NCI-H82 (cell line): Measurements from ENCODE around the gene FAM228A.
A peak's percentile ranks its signal among the peaks of the same experiment; 100 is the strongest.
"Not testable (repeated sequence)": the region's sequence is repeated elsewhere in the genome, so short reads cannot be mapped to it uniquely, and the experiment has no call there.

ENCODE experiments used
- DNase-seq: peaks from one replicate; lab custom pipeline; 2025; lab: John Stamatoyannopoulos, UW

The FAM228A gene

DNA sequence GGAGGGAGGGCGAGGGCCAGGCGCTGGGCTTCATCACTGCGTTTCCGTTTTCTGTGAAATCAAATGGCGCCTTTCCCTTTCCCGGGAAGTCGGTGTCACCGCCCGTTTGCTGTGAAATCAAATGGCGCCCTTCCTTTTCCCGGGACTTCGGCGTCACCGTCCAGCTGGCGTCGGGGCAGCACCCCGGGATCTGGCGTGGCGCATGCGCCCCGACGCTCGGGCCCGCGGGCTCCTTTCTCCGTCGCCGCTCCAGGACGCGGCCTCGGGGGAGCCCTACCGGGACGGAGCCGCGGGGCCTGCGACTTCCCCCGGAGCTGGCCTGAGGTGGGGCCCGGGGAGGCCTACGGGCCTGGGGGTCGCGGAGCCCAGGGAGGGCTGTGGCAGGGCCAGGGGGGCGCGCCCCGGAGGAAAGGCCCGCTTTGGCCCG, at the start of gene FAM228A:
FAM228A (plus strand) TSS at position 203 of the 427 bp plus-strand sequence. CDS start 428 bp downstream, outside the sequence.
- DNase-seq: no peak

DNA sequence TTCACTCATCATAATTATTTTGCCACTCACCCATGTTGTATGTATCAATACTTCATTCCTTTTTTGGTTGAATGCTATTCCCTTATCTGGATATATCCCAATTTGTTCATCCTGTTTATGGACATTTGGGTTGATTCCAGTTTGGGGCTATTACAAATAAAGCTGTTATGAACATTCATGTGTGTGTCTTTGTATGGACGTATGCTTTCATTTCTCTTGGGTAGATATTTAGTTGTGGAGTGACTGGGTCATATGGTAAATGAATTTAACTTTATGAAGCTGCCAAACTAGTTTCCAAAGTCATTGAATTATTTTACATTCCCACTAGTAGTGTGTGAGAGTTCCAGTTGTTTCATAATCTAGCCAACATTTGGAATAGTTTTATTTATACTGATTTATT, 48.9 kb upstream of the FAM228A start:
- DNase-seq: no peak

DNA sequence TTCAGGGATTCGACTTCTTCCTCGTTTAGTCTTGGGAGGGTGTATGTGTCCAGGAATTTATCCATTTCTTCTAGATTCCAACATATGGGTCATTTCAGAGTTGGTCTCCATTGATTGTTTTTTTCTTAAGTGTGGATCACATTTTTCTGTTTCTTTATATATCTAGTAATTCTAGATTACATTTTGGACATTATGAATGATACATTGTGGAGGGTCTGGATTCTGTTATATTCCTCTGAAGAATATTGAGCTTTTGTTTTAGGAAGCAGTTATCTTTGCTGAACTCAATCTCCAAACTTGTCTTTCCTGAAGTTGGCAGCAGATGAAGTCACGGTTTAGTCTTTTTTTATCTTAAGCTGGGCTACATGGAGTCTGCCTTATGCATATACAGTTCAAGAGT, 42.3 kb upstream of the FAM228A start:
- DNase-seq: no peak

DNA sequence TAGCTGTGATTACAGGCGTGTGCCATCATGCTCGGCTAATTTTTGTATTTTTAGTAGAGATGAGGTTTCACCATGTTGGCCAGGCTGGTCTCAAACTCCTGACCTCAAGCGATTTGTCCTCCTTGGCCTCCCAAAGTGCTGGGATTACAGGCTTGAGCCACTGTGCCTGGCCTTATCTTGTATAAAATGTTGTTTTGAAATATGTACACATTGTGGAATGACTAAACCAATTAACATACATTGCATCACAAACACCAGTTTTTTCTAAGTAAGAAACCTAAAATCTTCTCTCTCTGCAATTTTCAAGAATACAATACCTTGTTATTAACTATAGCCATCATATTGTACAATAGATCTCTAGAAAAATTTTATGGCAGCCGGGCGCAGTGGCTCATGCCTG, 34.5 kb upstream of the FAM228A start:
- not testable (repeated sequence) for DNase-seq

DNA sequence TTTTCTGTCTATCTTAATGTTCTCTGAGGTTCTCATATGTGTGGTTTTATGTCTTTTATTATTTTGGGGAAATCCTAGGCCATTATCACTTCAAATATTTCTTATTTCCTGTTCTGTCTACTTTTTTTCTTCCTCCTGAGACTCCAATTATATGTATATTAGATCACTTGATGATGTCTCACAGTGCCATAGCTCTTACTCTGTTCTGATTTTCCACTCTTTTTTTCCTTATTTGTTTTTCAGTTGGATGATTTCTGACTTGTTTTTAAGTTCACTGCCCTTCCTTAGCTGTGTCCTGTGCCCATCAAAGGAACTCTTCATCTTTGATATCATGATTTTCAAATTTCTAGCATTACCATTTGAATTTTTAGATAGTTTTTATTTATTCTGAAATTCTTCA, 27.5 kb upstream of the FAM228A start:
- no peak for DNase-seq

DNA sequence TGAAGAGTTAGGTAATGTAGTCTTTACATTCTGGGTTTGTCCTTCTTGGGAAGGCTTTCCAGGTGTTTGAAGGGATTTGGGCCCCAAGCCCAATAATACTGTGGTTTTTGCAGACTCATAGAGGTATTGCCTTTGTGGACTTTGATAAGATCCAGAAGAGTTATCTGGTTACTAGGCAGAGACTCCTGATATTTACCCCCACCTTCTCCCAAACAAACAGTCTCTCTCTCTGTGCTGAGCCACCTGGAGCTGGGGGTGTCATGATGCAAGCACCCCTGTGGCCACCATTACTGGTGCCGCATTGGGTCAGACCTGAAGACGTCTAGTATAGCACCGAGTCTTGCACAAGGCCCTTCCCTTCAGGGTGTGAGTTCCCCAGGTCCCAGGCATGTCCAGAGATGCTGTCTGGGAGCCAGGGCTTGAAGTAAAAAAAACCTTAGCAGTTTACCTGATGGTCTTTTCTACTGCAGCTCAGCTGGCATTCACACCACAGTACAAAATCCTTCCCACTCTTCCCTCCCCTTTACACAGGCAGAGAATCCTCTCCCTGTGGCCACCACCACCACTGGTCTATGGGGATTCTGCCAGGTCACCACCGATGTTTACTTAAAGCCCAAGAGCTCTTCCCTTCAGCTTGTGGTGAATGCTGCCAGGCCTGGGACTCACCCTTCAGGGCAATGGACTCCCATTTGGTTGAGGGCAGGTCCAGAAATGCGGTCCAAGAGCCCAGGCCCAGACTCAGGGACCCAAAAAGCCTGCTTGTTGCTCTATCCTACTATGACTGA, 22.2 kb upstream of the FAM228A start:
- DNase-seq: no peak

DNA sequence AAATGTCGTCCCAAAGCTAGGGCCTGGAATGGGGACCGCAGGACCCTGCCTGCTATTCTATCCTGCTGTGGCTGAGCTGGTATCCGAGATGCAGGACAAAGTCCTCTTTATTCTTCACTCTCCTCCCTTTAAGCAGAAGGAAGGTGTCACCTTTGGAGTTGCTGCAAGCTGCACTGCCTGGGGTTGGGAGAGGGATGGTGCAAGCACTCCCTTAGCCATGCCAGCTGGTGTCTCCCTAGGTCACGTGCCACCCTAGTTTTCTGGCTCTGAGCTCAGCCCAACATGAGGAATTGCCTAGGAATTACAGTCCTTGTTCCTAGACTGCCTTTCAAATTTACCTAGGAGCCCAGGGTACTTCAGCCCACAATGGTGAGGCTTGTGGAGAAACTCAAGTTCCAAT, 21.4 kb upstream of the FAM228A start:
- peak; percentile 14 for DNase-seq

DNA sequence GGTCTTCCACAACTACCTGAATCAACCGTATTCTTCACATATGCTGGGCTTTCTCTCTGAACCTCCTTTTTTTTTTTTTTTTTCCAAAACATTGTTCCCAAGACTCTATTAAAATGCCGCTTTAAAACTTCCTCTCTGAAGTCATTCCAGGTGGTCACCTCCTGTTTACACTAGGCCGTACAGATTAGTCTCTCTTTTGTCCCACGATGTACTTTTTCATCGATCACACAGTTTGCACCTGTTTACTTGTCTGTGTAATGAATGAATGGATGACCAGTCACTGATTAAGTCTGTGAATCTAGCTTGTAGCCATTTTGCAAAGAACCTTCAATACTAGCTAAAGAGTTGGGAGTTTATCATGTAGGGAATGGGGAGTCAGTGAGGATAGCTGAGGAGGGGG, 16.7 kb upstream of the FAM228A start:
- DNase-seq: no peak

DNA sequence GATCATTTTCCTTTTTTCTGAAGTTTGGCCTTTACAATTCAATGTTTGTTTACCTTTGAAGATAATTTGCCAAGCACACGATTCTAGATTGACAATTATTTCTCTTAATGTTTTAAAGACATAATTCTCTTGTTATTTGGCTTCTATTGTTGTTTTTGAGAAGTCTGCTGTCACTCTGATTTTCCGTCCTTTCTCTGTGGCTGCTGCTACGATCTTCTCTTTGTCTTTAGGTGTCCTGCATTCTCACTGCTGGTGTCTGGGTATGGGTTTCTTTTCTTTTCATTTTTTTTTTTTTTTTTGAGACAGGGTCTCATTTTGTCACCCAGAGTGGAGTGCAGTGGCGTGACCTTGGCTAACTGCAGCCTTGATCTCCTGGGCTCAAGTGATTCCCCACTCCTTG, 15.1 kb upstream of the FAM228A start:
- DNase-seq: no peak

DNA sequence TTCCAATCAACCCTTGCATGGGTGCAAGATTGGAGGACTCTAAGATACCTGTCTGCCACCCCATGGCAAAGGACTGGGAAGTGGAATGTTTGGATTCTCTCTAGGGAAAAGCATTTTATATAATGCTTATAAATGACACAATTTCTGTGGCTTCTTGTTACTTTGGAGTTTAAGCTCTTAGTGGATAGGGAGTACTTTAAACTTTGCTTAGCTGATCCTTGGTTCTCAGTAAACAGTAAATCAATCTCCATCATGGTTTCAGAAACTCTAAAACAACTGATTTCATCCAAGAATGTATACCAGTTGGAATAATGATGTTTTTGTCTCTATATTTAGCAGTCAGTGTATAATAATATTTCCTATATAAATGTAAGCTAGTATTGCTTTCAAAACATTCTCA, 14.1 kb upstream of the FAM228A start:
- DNase-seq: no peak

DNA sequence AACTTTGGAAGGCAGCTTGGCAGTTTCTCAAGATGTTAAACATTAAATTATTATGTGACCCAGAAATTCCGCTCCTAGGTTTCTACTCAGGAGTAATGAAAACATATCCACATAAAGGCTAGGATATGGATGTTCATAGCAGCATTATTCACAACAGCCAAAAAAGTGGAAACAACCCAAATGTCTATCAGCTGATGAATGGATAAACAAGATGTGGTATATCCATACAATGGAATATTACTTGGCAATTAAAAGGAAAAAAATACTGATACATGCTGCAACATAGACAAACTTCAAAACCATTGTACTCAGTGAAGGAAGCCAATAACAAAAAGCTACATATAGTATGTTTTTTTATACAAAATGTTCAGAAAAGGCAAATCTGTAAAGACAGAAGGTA, 12.4 kb upstream of the FAM228A start:
- DNase-seq: no peak

DNA sequence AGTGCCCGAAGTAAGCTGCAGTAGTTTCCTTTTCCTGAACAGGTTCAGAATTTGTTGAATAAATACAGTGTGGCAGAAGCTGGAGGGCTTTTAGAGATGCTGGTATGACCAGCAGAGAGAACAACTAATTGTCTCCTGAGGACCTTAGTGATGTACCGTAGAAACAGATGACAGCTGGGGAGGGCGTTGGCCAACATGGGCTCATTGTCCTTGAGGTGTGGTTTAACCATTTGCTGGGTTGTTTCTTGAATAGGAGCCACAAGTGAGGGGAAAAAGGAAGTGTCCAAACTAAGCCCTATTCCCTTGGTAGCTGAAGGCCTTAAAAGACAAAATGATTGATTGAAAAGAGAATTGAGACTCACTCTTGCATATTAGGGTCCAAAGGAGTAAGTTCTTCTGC, 11.7 kb upstream of the FAM228A start:
- no peak for DNase-seq

DNA sequence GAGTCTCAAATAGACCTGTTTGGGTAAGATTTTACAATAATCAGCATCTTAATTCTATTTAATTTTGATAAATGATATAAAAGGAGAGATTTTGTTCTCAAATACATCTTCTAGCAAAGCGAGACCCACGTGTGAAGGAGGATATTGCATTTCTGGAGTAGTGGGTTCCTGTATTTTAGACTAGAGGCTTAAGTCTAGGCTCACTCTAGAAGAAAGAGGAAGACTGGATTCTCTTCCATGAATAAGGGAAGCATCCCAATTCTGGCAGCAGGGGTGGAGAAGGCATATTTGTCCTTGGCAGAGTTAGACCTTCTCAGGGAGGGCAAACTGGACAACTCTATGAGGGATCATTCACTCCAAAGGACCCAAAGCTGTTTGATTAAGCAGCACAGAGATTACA, 11.3 kb upstream of the FAM228A start:
- DNase-seq: no peak

DNA sequence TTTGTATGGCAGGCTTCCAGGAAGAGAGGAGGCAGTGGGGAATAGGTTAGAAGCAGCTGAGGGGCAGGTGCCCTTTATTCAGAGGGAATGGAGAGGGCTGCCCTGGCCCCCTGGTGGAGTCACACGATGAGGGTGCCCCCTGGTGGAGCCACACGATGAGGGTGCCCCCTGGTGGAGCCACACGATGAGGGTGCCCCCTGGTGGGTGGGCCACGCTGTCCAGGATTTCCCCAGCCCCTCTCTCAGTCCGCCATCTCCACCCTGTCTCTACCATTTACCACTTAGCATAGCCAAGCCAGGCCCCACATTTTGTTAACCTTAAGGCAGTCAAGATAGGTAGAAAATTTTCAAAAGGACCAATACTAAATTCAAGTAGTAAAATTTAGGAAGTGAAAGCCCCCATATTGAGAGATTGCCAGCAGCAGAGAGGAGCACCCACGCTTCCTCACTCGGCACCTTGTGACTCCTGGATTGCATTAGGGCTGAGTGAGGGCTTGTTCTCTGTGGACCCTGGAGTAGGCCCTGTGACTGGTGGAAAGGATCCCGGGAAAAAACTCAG, 10.4 kb upstream of the FAM228A start:
- DNase-seq: peak; percentile 68

DNA sequence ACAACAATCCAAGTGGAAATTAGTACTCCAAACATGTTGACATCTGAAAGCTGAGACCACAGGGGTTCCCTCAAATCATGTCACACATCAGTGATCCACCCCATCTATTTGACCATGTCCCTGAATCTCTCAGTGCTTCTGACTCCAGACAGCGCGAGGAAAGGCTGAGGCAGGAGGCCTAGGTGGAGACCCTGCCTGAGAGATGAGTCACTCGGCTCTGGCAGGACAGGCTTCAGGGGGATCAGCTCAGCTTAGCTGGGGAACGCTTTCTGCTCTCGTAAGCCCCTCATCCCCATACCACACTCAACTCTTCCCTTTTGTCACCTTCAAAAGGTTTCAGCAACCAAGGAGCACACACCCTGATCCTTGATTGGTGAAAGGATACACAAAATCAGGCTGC, 5.8 kb upstream of the FAM228A start:
- peak; percentile 15 for DNase-seq

DNA sequence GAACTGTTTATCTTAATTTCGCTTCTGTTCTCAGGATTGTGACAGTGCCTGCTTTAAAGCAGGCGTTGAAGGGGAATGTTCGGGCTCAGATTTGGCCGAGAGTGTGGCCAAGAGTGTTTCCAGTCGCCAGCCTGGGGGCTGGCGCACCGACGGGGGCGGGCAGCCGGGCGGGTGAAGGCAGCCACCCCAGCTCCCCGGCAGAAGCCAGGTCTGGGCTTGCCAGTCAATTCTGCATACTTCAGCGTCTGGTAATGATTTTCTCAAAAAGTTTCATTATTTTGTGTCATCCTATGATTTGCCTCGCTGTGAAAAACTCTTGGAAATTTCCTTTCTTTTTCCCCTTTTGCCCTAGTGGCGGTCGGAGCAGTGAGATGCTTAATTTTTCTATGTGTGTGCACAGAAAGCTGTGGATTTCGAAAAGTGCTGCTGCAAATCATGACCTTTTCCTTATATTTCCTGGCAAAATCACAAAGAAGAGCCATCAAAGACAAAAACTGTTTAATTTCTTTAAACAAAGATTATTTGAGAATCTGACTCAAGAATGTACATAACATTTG, 856 bp downstream of the FAM228A start:
- no peak for DNase-seq

DNA sequence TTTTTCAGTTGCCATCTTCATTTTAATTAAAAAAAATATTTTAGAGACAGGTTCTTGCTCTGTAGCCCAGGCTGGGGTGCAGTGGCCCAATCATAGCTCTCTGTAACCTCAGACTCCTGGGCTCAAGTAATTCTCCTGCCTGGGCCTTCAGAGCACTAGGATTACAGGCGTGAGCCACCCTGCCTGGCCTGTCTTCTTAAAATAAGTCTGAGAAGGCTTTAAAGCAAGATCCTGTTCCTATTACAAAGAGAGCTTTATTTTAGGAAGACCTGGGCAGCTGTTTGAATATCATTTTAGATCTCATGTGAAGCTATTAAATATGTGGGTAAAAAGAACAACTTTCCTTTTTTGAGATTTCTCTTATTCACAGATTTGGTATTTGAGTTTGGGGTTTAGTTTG, 1.5 kb downstream of the FAM228A start:
- peak; percentile 55 for DNase-seq

DNA sequence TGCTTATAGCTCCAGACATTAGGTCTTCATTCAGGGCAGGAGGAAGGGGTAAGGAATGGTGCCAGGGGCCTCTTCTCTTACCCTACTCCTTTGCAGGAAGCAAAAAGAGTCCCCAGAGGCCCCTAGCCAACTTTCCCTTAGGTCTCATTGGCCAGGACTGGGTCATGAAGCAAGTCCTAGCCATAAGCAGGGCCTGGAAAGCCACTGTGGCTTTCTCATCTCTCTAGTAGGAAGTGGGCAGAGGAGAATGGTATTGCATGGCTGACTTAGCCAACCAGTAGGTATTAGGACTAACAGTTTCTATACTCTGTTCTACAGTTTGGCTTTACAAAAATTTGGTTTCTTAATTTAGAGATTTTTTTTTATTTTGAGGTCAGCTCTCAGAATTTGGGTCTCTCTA, 4.8 kb downstream of the FAM228A start:
- DNase-seq: no peak

DNA sequence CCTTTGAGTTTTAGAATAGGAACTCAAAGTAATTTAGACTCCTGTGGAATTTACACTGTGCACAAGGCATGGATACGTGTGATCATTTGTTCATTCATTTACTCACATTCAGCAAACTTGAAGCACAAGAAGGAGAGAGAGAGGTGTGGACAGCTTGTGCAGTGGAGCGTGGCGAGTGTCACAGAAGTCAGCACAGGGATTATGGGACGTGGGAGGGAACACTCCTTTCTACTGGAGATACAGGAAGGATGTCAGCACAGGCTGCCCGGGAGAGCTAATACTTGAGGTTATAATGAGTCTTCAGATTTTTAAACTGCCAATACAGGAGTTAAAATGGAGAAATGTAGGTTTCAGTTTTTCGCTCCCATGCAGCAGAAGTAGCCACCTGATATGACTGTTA, 7.0 kb downstream of the FAM228A start:
- DNase-seq: peak; percentile 81

DNA sequence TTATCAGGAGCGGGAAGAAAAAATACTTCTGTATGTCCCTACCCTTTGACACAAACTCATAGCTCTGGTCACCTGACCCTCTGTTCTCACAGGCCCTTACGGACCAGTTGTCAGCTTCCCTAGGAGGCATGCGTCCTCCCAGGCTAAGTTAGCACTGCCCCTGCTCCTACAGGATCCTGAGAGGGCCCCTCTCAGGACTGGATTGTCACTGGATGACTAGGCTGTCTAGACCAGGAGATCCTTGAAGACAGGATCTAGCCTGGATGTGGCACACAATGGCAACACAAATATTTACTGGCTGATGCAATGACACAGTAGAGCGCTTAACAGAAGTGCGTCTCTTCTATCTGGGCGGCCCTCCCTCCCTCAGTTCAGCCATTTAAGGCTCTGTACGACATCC, 7.7 kb downstream of the FAM228A start:
- DNase-seq: no peak

DNA sequence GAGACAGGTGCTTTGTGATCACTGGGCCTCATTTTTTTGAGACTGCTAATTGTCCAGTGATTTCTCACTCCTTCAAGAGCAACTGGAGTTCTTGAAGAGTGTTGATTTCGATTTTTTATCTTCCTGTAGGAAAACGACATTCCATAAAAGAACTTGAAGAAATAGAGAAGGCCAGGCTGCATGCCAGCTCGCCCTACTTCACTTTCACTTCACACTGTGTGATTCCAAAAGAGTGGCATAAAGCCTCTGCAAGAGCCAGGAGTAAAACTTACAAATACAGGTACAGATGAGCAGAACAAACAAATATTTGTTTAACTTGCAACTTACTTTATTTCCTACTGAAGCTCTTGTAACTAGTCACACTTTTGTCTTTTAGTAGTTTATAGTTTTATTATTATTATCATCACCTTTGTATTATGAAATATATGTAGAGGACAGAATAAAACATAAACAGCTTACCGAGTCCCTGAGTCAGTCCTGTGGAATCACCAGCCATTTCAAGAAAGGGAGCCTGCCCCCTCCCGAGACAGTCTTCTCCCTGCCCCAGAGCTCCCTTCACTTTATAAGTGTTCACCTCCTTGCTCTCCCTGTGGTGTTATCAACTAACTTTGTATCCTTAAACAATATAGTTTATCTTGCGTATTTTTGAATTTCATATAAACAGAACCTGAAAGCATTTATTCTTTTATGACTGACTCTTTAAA, 8.7 kb downstream of the FAM228A start:
- no peak for DNase-seq

DNA sequence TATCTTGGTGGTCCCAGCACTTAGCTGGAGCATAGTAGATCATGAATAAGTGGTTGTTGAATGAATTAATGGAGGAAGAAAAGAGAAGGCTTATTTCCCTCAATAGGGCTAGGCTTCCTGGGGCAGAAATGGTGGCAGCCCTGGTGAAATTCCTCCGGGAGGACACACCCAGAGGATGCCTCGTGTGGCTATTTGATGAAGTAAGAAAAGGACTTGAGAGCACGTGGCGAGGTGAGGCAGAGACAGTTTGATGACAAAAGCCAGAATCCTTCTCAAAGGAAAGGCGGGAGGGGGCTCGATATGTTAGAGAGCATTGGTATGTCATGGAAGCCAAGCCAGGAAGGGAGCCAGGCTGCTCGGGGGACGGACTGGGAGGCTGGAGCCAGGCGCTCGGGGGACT, 14.7 kb downstream of the FAM228A start:
- no peak for DNase-seq

DNA sequence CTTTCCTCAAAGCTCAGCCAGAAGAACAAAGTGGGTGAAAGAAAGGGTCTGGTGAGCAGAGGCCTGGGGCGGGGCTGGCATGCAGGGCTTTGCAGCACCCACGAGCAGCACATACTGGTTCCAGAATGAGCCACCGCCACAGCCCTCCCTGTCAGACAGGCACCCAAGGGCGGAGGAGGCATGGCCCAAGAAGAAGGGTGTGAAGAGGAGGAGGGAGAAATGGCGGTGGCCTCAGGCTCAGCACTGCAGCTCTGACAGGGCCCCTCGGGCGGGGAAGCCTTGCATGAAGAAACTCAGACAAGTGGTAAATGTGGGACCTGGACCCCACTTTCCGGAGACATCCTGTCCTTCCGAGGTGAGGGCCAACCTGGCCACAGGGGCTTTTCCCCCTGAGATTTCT, 15.7 kb downstream of the FAM228A start:
- no peak for DNase-seq
